Coronary artery (tissue), 2 donors: ENCODE results near the gene THOC6.

Source experiments
- DNase-seq: peaks from one replicate; pipeline ENCODE4 v3.0.0-alpha.2; 2017; ENCODE audit warnings: low spot score
- H3K27ac ChIP-seq, 2 donors: fragments of 200-600 bp; sonication (generic); one replicate each; pipeline ENCODE4 v1.5.1; 2016 to 2019
- H3K4me3 ChIP-seq: fragments of 200-600 bp; sonication (generic); 2 replicates; pipeline ENCODE4 v1.5.1; 2016; ENCODE audit warnings: mild to moderate bottlenecking, moderate library complexity
- TF ChIP-seq, protein P1 (sequence below): fragments of 200-600 bp; sonication (generic); IDR thresholded peaks from one replicate; pipeline ENCODE4 v1.5.1; 2019; ENCODE audit warnings: antibody characterized with exemption

The THOC6 gene

GRCh38 chr16:3060339-3061127 is 36.7 kb downstream of the THOC6 start:
- DNase-seq = no peak
- Histone ChIP-seq H3K27ac (no peak overlapping the region), H3K4me3 (no peak overlapping the region)
- TF ChIP-seq, protein P1, sequence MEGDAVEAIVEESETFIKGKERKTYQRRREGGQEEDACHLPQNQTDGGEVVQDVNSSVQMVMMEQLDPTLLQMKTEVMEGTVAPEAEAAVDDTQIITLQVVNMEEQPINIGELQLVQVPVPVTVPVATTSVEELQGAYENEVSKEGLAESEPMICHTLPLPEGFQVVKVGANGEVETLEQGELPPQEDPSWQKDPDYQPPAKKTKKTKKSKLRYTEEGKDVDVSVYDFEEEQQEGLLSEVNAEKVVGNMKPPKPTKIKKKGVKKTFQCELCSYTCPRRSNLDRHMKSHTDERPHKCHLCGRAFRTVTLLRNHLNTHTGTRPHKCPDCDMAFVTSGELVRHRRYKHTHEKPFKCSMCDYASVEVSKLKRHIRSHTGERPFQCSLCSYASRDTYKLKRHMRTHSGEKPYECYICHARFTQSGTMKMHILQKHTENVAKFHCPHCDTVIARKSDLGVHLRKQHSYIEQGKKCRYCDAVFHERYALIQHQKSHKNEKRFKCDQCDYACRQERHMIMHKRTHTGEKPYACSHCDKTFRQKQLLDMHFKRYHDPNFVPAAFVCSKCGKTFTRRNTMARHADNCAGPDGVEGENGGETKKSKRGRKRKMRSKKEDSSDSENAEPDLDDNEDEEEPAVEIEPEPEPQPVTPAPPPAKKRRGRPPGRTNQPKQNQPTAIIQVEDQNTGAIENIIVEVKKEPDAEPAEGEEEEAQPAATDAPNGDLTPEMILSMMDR = no peak

GRCh38 chr16:3062553-3062952 is 38.7 kb downstream of the THOC6 start:
- DNase-seq = no peak
- TF ChIP-seq, protein P1 = no peak
- Histone ChIP-seq H3K27ac (no peak overlapping the region), H3K4me3 (no peak overlapping the region)

GRCh38 chr16:3063625-3064386 is 40.0 kb downstream of the THOC6 start:
- TF ChIP-seq, protein P1 = no peak
- Histone ChIP-seq H3K4me3 (no peak overlapping the region), H3K27ac (no peak overlapping the region)
- no peak for DNase-seq

- Histone ChIP-seq H3K27ac (peak within 1 kb of the TSS; percentile 12 to 75), H3K4me3 (peak within 1 kb of the TSS; percentile 64)
- no peak for DNase-seq
- TF ChIP-seq, protein P1 = no peak
Measured at GRCh38 chr16:3065069-3065741, 41.4 kb downstream of the THOC6 start, which contains the start of gene IL32. TSS of gene IL32 (plus strand) at chr16:3065640. CDS start at chr16:3065812, 172 bp downstream.

DNA sequence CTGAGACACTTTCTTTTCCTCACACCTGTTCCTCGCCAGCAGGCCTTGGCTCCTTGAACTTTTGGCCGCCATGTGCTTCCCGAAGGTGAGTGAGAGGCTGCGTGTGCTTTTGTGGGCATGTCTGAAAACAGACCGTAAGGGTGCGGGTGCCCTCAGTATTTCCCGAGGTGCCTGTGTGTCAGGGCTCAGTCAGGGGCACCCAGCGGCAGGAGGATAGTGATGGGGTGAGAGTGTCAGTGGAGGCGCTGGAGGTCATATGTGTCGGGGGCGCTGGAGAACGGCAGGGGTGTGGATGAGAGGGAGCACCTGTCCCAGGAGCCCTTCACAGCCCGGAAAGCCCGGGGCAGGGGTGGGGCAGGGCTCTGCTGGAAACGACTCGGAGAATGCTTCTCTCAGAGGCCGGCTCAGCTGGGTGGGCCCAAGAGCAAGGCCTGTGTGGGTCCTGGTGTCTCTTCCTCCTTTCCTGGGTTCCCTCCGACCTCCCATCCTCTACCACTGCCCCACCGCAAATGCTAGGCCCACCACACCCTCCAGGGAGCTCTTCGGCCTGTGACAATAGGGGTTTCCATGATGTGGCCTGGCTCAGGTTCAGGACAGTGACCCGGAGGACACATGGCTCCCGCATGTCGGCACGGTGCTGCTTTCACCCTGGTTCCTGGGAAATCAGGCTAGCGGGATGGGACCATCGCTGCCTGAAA is 42.1 kb downstream of the THOC6 start:
- Histone ChIP-seq H3K27ac (peak overlapping the region in 1 of 2 donors; percentile 75), H3K4me3 (peak overlapping the region; percentile 64)
- TF ChIP-seq, protein P1 = no peak
- no peak for DNase-seq

DNA sequence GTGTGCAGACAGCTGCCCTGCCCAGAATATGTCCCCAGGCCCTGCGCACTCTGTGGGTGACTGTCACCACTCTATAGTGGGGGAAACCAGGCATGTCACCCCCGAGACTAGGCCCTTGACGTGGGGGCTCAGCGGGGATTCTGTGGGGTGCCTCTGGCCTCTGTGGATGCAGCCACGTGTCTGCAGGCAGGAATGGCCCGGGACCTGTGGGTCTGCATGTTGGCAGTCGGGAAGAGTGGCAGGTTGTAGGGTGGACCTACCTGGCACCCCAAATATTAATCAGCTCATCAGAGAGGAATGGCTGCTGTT is 42.6 kb downstream of the THOC6 start:
- Histone ChIP-seq H3K27ac (peak overlapping the region in 1 of 2 donors; percentile 75), H3K4me3 (peak overlapping the region; percentile 64)
- TF ChIP-seq, protein P1 = no peak
- no peak for DNase-seq
